Measurements from ENCODE around the gene NOTUM.
"Not testable (repeated sequence)": the region's sequence is repeated elsewhere in the genome, so short reads cannot be mapped to it uniquely, and the experiment has no call there.

Gene NOTUM

DNA sequence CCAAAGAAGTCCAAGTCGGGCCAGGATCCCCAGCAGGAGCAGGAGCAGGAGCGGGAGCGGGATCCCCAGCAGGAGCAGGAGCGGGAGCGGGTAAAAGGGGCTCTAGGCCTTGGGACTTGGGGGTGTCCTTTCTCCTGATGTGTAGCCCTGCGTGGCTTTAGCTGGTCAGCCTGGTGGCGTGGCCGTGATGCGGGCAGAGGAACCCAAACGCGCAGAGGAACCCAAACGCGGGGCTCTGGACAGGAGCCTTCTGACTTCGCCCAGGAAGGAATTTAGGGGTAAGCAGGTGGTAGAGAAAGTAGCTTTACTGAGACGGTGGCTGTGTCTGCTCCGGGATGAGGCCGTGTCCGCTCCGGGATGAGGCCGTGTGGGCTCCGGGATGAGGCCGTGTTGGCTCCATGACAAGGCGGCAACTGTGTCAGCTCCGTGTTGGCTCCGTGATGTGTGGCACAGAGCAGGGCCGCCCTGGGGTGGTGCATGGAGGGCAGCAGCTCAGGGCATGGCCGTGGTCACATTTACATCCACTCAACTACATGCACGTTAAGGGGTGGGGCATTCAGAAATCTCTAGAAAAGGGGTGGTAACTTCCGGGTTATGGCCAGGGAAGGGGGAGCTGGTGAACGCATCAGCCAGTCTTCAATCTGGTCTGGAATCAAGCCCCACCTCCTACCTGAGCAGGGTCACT lies 35.9 kb upstream of the NOTUM start:
- intact Hi-C loops (cut with DNase I): no loop called here
- DNase-seq: no peak

DNA sequence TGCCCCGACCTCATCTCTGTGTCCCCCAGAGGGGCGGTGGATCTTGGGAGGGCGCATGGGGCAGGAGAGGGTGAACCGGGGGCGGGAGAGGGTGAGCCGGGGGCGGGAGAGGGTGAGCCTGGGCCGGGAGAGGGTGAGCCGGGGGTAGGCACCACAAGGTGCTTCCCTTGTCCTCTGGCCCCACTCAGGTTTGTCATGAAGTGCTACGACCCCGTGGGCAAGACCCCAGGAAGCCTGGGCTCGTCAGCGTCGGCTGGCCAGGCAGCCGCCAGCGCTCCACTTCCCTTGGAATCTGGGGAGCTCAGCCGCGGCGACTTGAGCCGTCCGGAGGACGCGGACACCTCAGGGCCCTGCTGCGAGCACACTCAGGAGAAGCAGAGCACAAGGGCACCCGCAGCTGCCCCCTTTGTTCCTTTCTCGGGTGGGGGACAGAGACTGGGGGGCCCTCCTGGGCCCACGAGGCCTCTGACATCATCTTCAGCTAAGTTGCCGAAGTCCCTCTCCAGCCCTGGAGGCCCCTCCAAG lies 35.3 kb upstream of the NOTUM start:
- no peak for DNase-seq
- intact Hi-C loops (cut with DNase I): no loop called here

DNA sequence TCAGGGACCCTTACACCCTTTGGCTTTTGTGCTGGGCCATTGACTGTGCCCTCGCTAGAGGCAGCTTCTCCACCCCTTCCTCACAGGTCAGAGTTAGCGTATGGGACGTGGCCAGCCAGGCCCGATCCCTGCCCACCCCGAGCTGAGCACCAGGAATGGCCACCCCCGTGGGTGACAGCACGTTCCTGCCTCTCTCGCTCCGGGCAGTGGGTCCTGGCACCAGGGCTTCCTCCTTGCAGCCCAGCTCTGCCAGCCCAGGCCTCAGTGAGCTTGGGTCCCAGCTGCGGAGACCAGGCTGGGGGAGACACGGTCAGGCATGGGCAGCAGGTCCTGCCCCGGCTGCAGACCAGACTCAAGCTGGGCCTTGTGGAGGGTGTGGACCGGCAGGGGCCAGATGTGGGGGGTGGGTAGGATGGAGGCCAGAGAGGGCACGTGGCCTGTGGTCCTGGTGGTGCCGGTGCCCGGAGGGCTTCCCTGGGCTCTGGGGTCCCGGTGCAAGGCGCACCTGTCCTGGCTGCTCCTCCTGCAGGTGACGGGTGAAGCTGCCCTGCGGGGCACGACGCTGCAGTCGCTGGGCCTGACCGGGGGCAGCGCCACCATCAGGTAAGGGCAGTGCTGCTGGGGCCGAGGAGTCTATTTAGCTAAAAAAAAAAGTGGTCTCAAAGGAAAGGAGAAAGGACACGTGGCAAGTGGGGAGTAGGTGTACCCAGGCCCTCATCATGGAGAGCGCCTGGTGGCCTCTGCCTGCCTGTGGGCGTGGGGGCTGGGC lies 34.7 kb upstream of the NOTUM start:
- intact Hi-C loops (cut with DNase I): no loop called here
- peak in 1 of 10 donors; percentile 50 for DNase-seq

DNA sequence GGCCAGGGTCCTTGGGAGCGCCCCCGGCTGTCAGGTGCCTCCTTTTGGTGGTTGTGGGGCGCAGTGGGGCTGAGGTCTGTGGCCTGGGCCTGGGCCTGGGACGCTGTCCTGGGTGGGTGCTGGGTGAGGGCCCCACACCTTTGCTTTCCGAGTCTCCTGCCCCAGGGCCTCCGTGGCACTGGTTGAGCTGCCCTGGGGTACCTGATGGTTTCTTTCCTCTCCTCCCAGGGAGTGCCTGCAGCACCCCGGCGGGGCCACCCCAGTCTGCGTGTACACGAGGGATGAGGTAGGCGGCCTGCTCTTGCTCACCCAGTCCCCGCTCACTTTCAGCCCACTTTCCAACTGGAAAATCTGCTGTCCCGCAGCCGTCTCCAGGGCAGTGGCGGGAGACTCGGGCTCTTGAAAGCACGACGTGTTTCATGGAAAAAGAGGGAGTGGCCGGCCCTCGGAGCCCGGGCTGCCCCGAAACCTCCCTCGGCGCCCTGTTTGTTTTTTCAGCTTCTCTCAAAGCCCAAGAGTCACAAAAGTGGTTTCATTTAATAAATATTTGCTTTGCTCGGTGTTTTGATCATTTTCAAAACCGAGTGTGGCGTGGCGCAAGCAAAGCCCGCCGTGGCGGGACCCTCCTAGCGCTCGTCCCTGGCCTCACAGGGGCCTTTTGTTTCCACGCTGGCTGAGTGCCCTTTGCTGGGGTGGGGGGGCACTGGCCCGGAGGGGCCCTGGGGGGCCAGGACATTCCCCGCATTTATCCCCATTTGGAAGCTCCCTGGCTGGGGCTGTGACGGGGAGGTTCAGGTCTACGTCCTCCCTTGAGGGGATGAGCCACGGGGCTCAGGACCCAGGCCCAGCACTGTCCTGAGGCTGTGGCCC lies 33.8 kb upstream of the NOTUM start:
- peak in 1 of 10 donors; percentile 78 for DNase-seq
- intact Hi-C loops (cut with DNase I): no loop called here

DNA sequence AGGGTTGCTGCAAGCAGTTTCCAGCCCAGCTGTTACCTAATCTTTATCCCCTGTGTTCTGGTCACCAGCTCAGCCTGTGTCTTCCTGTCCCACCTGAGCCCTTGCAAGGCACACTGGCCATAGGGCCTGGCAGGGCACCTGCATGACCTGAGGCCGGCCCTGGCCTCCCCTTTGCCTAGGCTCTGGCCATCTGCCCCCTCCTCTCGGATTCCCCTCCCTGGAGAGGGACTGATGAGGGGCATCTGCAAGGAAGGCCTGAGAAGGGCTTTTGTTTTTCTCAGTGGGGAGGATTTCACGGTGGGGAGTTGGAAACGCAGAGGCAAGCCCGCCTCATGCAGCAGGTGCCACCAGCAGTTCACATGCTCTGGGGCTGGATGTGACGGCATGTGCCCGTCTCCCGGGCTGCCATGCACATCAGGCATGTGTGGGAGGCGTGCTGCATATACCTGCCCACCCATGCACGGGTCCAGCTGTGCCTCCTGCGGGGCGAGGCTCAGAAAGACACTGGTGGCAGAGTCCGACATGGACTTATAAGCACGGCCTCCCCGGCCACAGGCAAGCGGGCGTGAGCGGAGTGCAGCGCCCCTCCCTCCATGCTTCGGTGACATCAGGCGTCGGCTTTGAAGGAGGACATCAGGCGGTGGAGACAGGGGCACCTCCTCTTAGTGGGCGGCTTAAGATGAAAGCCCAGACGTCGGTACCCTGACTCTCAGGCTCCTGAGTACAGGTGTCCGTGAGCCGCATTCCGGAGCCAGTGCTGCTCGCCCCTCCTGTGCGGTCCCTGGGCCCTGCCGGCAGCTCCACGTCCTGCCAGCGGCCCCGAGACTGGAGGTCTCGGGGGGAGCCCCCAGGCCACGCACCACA lies 33.0 kb upstream of the NOTUM start:
- peak in 1 of 10 donors; percentile 79 for DNase-seq
- intact Hi-C loops (cut with DNase I): no loop called here

DNA sequence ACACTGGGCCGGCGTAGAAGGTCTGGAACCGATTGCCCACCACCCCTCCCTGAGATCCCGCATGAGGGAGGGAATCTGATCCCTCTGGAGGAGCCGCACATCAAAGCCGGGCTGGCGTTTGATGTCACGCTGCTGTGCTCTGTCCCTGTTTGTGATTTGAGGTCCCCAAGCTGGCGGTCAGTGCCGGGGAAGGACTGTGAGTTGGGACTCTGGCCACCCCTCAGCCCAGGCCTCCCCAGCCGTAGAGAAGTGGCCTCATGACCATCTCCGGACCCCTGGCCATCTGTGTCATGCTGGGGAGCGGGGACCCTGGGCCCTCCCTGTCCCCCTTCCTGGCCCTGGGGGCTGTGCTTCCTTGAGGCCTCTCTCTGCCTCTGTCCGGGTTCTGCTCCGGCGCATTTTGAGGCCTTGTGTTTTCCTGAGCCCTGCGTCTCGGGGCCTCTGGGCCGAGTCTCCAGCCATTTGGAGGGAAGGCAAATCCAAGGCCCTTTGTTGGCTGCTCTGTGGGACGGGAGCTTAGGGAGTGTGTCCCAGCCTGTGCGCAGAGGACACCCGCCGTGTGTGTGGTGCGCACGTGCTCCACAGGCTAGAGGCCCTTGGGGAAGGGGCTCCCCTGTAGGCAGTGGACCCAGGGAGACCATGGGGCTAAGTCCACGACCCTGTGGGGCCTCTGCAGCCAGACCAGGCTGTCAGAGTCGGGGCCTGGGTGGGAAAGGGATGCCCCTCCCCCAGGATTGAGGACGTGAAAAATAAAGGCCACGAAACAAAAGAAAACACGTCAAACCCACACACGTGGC lies 31.5 kb upstream of the NOTUM start:
- intact Hi-C loops (cut with DNase I): no loop called here
- peak in 1 of 10 donors; percentile 80 for DNase-seq

DNA sequence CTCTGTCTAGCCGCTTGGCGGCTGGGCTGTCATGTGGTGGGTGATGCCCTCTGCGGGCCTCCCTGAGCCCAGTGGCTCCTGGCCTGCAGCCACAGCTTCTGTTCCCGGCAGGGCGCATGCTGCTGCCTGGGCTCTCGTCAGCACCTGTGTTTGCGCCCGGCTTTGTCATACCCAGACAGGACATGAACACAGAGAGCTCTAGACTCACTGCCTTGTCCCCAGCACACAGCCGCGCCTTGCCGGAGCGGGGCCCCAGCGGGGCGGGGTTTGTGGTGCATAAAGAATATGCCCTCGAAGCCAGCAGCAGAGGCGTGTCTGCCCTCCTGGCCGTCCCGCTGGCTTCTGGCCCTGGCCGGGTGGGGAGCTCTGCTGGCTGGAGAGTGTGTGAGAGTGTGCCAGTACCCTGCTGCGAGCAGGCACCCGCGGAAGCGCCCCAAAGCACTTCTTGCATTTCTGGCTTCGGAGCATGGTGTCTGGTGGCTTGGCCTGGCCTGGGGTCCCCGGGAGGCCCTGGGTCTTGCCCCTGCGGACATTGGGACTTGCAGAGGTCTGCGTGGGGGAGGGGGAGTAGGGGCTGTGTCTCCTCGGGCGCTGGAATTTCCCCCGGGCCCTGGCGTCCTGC lies 30.8 kb upstream of the NOTUM start:
- peak in 7 of 10 donors; percentile 42 to 92 (median 56) for DNase-seq
- intact Hi-C loops (cut with DNase I): no loop called here

DNA sequence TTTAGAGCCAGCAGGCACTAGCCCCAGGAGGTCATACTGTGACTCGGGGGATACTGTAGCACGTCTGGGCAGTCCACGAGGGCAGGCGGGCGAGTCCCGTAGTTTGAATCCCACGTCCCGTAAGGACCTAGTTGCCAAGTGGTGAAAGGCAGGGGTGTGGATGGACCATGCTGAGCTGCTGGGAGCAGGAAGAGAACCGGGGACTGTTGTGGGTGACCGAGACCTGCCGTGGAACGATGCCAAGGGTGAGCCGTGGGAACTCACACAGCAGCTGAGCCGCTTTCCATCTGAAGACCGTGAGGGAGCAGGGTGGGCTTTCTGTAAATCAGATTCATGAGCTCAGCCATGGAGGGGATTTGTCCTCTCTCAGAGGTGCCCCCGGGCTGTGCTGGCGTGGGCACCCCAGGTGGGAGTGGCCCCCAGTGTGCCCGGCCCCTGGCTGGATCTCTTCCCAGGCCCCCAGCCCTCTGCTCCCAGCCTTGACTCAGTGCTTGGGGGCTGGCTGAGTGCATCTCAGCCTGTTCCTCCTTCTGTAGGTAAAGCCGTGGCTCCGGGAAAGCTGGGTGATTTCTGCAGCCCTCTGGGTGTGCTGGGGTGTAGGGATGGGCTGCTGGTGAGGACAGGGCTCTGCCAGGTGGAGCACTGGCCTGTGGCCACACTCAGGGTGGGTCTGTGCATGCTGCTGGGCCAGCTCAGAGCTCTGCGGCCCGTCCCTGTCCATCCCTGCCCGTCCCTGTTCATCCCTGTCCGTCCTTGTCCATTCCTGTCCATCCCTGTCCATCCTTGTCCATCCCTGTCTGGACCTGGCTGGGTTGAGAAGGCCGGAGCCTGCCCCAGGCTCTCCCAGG lies 30.1 kb upstream of the NOTUM start:
- intact Hi-C loops (cut with DNase I): no loop called here
- peak in 1 of 10 donors; percentile 79 for DNase-seq

DNA sequence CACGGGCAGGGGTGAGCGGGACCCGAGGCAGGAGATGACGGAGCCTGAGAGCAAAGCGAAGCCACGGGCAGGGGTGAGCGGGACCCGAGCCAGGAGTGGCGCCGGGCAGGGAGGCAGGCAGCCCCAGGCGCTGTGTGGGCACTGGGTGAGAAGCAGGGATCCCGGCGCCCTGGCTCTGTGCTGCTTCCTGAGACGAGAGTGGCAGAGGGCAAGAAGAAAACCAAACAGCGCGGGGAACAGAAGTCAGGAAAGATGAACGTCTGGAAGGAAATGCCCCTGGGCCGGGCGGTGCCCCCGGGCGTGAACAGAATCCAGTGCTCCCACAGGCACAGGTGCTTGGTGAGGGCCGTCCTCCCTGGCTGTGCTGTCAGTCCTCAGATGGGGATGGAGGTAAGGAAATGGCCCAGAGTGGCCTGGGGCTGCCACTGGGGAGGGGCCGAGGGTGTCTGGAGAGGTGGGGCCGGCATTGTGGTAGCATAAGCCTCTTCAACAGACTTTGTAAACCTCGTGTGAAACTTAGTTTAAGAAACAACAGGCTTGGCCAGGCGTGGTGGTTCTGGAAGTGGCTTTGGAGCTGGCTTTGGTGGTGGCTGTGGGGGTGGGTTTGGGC lies 26.3 kb upstream of the NOTUM start:
- peak in 1 of 10 donors; percentile 79 for DNase-seq

DNA sequence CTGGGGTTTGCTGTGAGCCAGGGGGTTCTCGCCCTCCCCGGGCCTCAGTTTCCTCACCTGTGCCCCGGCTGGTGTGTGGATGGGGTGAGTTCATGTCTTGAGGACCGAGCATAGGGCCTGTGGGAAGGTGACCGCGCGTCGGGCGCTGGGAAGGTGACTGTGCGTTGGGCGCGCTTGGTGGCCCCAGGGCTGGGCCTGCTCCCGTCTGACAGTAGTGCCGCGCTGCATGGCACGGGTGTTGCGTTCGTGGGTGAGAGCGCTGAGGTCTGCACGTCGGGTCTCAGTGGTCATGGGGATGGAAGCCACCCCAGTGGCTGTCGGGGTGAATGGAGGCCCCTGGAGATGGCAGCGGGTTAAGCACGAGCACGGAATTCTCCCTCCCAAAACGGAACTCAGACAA lies 25.6 kb upstream of the NOTUM start:
- no peak for DNase-seq
- intact Hi-C loops (cut with DNase I): no loop called here

More for the DNA sequence above, 26.3 kb upstream of the NOTUM start:
- intact Hi-C loops (cut with DNase I): no loop called here

DNA sequence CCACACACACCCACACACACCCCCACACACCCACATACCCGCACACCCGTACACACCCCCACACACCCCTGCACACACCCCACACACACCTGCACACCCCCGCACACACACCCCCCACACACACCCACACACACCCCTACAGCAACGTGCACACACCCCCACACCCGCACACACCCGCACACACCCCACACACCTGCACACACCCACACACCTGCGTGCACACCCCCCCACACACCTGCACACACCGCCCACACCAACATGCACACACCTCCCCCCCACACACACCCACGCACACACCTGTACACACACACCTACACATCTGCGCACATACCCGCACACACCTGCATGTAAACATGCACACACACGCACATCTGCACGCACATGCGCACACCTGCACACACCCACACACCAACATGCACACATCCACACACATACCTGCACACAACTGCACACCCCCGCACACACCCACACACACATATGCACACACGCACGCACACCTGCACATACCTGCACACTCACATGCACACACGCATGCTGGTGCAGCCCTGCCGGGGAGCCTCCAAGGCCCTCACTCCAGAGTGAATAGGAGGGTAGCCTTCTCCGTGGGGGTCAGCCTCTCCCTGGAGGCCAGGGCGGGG lies 23.9 kb upstream of the NOTUM start:
- intact Hi-C loops (cut with DNase I): no loop called here
- no peak for DNase-seq

DNA sequence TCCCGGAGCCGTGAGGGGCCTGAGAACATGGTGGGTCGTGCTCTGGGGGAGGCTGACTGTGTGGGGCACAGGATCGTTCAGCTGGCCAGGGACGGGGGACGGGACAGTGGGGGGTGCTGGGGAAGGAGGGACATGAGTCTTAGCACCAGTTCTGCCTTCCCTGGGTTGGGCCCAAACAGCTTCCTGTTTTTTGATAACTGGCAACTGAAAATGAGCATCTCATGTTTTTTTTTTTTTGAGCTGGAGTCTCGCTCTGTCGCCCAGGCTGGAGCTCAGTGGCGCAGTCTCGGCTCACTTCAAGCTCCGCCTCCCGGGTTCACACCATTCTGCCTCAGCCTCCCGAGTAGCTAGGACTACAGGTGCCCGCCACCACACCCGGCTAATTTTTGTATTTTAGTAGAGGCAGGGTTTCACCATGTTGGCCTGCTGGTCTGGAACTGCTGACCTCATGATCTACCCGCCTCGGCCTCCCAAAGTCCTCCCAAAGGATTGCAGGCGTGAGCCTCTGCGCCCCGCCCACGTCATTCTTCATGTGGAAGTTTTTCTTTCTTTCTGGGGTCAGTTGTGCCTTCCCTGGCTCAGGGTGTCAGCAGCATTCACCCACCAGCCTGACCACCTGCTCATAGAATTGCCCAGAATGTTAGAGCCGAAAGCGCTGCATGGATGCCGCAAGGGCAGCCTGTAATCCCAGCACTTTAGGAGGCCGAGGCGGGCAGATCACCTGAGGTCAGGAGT lies 22.8 kb upstream of the NOTUM start:
- no peak for DNase-seq
- intact Hi-C loops (cut with DNase I): no loop called here

DNA sequence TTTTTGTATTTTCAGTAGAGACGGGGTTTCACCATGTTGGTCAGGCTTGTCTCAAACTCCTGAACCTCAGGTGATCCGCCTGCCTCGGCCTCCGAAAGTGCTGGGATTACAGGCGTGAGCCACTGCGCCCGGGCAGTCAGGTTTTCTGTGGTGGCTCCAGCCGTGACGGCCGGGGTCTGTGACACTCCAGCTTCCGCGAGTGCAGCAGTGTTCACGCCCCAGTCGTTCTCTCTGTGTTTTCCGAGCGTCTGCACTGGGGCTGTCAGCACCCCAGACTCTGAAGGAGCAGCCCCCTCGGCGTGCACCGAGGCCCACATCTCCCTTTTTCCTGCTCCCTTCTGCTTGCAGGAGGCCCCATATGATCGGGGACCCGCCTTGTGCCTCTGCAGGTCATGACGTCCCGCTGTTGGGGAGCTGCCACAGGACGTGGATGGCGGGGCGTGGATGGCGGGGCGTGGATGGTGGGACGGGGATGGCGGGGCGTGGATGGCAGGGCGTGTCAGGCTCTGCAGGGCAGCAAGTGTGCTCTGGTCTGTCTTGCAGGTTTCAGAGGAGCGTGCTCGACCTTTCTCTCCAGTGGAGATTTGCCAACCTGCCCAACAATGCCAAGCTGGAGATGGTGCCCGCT lies 22.1 kb upstream of the NOTUM start:
- no peak for DNase-seq
- intact Hi-C loops (cut with DNase I): no loop called here

DNA sequence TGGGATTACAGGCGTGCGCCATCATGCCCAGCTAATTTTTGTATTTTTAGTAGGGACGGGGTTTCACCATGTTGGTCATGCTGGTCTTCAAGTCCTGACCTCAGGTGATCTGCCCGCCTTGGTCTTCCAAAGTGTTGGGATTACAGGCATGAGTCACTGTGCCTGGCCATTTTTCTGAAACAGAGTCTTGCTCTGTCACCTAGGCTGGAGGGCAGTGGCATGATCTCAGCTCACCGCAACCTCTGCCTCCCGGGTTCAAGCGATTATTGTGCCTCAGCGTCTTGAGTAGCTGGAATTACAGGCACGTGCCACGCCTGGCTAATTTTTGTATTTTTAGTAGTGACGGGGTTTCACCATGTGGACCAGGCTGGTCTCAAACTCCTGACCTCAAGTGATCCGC lies 20.5 kb upstream of the NOTUM start:
- intact Hi-C loops (cut with DNase I); DNase-seq: not testable (repeated sequence)

DNA sequence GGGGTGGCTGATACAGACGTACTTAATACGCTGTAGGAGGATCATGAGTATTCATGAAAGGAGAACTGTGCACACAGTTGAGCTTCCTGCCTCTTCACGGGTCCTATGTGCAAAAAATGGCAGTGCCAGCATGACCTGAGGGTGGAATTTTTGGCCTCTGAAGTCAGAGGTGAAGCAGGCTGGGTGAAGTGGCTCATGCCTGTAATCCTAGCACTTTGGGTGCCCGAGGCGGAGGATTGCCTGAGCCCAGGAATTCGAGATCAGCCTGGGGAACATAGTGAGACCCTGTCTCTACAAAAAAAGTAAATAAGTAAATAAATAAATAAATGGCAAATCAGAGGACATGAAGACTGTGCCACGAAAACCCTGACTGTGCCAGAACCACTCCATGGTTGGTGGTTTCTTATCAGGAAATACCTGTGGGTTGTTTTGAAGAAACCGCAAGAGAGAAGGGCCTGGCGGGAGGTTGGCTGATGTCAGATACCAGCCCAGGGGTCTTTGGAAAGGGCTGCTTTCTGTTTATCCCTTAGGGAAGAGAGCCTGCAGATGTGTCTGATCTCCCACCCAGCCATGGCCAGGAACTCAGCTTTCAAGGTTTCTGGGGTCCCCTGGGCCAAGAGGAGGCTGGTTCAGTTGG lies 19.8 kb upstream of the NOTUM start:
- DNase-seq: no peak
- intact Hi-C loops (cut with DNase I): no loop called here

Measured in posterior cingulate gyrus (tissue), 11 donors.